NT2/D1 (cell line): ENCODE measurements around the gene ARFGAP2.

Source experiments
- SUZ12 ChIP-seq: IDR thresholded peaks from 2 replicates; pipeline ENCODE4 v1.6.1; 2011; ENCODE audit not compliant: insufficient read length, insufficient read depth; ENCODE audit errors: extremely low read depth
- YY1 ChIP-seq: IDR thresholded peaks from 2 replicates; pipeline ENCODE4 v1.6.1; 2011; ENCODE audit not compliant: insufficient read length, insufficient read depth

GRCh38 chr11:47175746-47176327, 842 bp downstream of the ARFGAP2 start:
- TF ChIP-seq SUZ12 (no peak), YY1 (no peak)
